HG03575 (cell line): ENCODE data around the gene KRTAP9-7.
"Not testable (repeated sequence)": the region's sequence is repeated elsewhere in the genome, so short reads cannot be mapped to it uniquely, and the experiment has no call there.

Source experiments
- ATAC-seq: cut with Tn5 transposase; IDR thresholded peaks from one replicate; pipeline ENCODE4 v1.9.1; 2021; ENCODE audit not compliant: unreplicated experiment, insufficient number of reproducible peaks, low FRiP score; ENCODE audit errors: extremely low read depth

Gene KRTAP9-7, protein sequence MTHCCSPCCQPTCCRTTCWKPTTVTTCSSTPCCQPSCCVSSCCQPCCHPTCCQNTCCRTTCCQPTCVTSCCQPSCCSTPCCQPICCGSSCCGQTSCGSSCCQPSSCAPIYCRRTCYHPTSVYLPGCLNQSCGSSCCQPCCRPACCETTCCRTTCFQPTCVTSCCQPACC

GRCh38 chr17:41275648-41276190 is at the start of gene KRTAP9-7:
TSS of gene KRTAP9-7 (plus strand) at chr17:41275698. CDS start at chr17:41275698, 0 bp downstream.
- ATAC-seq: not testable (repeated sequence)

DNA sequence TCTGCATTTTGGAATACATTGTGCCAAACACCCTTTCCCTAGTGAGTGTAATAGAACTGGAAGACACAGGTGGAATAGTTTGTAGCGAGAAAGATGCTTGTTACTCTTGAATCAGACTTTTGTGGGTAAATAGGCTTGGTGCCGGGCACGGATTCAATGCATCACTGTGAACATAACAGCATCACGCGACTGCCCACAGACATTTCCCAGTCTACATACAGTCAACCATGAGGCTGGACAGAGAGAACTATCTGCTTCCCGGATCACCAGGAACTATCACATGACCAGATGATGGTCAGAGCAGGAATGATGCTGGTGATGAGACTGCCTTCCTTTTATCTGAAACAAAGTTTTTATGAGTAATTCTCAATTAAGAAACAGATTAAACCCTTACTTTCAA is 49.4 kb upstream of the KRTAP9-7 start:
- ATAC-seq: no peak

DNA sequence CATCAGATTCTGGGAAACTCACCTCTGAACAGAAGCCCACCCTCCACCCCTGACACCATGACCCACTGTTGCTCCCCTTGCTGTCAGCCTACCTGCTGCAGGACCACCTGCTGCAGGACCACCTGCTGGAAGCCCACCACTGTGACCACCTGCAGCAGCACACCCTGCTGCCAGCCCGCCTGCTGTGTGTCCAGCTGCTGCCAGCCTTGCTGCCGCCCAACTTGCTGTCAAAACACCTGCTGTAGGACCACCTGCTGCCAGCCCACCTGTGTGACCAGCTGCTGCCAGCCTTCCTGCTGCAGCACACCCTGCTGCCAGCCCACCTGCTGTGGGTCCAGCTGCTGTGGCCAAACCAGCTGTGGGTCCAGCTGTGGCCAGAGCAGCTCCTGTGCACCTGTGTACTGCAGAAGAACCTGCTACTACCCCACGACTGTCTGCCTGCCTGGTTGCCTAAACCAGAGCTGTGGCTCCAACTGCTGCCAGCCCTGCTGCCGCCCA is 48.9 kb upstream of the KRTAP9-7 start, which contains the start of gene KRTAP9-2:
KRTAP9-2 (plus strand) TSS at position 51 of the 498 bp plus-strand sequence; CDS start at position 58, 7 bp downstream.
- ATAC-seq: not testable (repeated sequence)

GRCh38 chr17:41230094-41230493 is 45.4 kb upstream of the KRTAP9-7 start:
- ATAC-seq: no peak

GRCh38 chr17:41231731-41232130 is 43.8 kb upstream of the KRTAP9-7 start:
- ATAC-seq: no peak

- ATAC-seq: not testable (repeated sequence)
Observed at GRCh38 chr17:41232399-41233105, 42.9 kb upstream of the KRTAP9-7 start, which contains the start of gene KRTAP9-3. TSS of gene KRTAP9-3 (plus strand) at chr17:41232449. CDS start at chr17:41232502, 53 bp downstream.

- not testable (repeated sequence) for ATAC-seq
Observed at GRCh38 chr17:41237116-41237515, 38.4 kb upstream of the KRTAP9-7 start.

DNA sequence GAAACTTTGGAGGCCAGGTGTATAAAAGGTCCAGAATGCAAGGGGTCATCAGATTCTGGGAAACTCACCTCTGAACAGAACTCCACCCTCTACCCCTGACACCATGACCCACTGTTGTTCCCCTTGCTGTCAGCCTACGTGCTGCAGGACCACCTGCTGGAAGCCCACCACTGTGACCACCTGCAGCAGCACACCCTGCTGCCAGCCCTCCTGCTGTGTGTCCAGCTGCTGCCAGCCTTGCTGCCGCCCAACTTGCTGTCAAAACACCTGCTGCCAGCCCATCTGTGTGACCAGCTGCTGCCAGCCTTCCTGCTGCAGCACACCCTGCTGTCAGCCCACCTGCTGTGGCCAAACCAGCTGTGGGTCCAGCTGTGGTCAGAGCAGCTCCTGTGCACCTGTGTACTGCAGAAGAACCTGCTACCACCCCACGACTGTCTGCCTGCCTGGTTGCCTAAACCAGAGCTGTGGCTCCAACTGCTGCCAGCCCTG is 37.5 kb upstream of the KRTAP9-7 start, which contains the start of gene KRTAP9-8:
KRTAP9-8 (plus strand) TSS at position 51 of the 489 bp plus-strand sequence; CDS start at position 104, 53 bp downstream.
- not testable (repeated sequence) for ATAC-seq

GRCh38 chr17:41246995-41247787 is 28.3 kb upstream of the KRTAP9-7 start:
- not testable (repeated sequence) for ATAC-seq

DNA sequence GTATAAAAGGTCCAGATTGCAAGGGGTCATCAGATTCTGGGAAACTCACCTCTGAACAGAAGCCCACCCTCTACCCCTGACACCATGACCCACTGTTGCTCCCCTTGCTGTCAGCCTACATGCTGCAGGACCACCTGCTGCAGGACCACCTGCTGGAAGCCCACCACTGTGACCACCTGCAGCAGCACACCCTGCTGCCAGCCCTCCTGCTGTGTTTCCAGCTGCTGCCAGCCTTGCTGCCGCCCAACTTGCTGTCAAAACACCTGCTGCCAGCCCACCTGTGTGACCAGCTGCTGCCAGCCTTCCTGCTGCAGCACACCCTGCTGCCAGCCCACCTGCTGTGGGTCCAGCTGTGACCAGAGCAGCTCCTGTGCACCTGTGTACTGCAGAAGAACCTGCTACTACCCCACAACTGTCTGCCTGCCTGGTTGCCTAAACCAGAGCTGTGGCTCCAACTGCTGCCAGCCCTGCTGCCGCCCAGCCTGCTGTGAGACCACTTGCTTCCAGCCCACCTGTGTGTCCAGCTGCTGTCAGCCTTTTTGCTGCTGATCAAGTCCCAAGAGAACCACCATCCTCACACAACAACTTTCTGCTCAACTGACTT is 25.8 kb upstream of the KRTAP9-7 start, which contains the start of gene KRTAP9-4:
KRTAP9-4 (plus strand) TSS at position 51 of the 604 bp plus-strand sequence; CDS start at position 85, 34 bp downstream.
- not testable (repeated sequence) for ATAC-seq

DNA sequence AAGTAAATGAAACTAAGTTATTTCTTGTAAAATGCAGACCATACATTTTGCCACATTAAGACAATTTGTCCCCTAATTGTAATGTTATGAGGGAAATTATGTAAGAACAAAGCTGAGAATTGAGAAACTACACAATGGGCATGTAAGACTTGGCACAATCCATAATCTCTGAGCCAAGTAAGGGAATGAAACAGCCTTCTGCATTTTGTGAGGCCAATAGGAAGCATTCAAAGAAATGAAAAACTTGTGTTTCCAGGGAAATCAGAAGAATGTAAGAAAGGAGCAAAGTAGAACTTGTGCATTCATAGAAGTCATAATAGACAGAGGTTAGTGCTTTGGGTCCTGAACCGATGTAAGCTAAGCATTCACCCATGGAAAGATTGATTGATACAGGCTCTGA is 24.2 kb upstream of the KRTAP9-7 start:
- ATAC-seq: no peak

- no peak for ATAC-seq
Observed at GRCh38 chr17:41254861-41255260, 20.6 kb upstream of the KRTAP9-7 start.

GRCh38 chr17:41255381-41256290 is 19.9 kb upstream of the KRTAP9-7 start, which contains the start of gene KRTAP9-9:
TSS of gene KRTAP9-9 (plus strand) at chr17:41255384.
- ATAC-seq: not testable (repeated sequence)

- ATAC-seq: no peak
Observed at GRCh38 chr17:41256291-41256685, 19.2 kb upstream of the KRTAP9-7 start.

GRCh38 chr17:41258406-41258805 is 17.1 kb upstream of the KRTAP9-7 start:
- no peak for ATAC-seq

- no peak for ATAC-seq
Observed at GRCh38 chr17:41263212-41263611, 12.3 kb upstream of the KRTAP9-7 start.

DNA sequence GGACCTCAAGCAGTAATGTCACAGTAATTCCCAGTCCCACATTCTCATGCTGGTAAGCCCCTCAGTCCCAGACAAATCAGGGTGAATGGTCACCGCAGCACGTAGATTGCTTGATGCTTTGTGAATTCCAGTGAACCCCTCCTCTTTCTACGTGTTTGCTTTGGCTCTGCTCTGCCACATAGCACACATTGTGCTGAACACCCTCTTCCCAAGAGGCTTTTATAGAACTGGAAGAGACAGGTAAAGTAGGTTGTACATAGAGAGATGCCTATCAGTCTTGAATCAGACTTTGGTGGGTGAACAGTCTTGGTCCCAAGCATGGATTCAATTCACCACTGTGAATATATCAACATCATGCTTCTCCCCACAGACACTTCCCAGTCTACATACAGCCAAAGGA is 10.9 kb upstream of the KRTAP9-7 start:
- no peak for ATAC-seq
